Measurements from ENCODE around the gene MS4A2. TPM values are rescaled to one million over a fixed set of nuclear protein-coding genes. Genes with fewer than 3 reads are reported as not detected.
"Not testable (repeated sequence)": the region's sequence is repeated elsewhere in the genome, so short reads cannot be mapped to it uniquely, and the experiment has no call there.

The MS4A2 gene
- 0.32 TPM for total RNA-seq

GRCh38 chr11:60088364-60088763, at the start of gene MS4A2:
TSS of gene MS4A2 (plus strand) at chr11:60088664. CDS start at chr11:60088766, 102 bp downstream.
- ATAC-seq = no peak

DNA sequence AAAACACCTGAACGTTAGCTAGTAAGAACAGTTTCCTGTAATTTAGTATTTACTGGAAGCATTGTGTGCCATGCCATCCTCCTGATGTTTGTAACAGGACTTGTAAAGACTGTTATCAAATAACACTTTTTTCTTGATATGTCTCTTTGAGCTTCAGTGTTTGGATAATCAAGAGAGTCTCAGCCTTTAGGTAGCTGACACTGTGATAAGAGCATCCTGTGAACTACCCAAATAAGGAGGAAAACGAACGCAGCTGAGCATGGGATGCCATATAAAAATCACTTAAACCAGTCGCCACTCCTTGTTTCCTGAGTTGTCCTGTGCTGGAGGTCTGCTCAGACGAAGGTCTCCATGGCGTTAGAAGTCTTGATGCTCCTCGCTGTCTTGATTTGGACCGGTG, 48.4 kb upstream of the MS4A2 start, which contains the start of gene OOSP2:
OOSP2 (plus strand) TSS at position 301 of the 400 bp plus-strand sequence; CDS start at position 352, 51 bp downstream.
- ATAC-seq = no peak

- ATAC-seq = not testable (repeated sequence)
These were observed 38.0 kb upstream of the MS4A2 start for GRCh38 chr11:60050422-60050821.

- ATAC-seq = not testable (repeated sequence)
These were observed 37.6 kb upstream of the MS4A2 start for GRCh38 chr11:60050839-60051238.

DNA sequence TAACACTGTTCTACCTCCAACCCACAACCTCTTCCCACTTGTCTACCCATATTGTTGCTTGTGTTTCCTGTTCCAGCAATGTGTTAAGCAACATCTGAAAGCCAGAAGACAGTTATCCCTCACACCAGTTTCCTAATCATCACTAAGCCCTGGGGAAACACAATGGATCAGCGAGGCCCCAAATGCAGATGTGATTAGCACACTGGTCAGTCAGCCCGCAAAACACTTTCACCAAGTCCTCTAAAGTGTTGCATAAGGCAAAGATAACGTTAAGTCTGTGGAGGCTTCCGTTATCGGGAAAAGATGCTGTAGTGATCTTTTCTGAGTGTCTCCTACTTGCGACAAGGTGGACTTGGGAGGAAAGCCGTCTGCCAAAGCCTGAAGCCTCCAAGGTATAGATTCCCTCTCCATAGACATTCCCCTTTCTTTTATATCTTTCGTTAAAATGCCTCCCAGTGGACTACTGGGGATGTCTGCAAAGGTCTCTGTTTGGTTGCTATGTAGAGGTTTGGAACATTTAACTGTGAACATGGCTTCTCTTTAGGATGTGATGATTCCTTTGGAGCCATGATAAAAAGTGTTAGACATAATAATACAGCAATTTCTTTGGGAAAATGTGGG, 32.0 kb upstream of the MS4A2 start, which contains the start of gene MS4A3:
MS4A3 (plus strand) TSS at position 317 of the 621 bp plus-strand sequence. CDS start 4,496 bp downstream, outside the sequence.
- no peak for ATAC-seq

- ATAC-seq = no peak
These were observed 29.4 kb upstream of the MS4A2 start for GRCh38 chr11:60059052-60059451.

DNA sequence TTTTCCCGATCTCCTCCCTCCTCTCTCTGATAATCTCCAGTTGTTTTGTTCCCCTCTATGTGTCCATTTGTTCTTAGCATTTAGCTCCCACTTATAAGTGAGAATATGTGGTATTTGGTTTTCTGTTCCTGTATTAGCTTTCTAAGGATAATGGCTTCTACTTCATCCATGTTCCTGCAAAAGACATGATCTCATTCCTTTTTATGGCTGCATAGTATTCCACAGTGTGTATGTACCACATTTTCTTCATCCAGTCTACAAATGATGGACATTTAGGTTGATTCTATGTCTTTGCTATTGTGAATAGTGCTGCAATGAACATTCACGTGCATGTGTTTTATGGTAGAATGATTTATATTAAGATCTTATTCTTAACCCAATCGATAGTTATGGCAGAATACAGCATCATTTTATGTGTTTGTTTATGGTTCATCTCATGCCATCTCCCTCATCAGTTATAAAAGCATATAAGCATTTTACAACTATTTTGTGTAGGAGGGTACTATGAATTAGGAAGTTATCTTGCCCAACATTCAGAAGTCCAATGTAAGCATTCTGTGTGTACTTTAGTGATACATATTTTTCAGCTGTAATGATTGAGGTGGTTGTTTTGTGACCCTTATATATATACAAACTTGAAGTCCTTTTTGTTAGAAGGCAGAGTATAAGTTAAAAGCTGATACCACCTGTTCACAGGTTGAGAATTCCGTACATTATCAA, 28.8 kb upstream of the MS4A2 start:
- no peak for ATAC-seq

- ATAC-seq = no peak
These were observed 24.4 kb upstream of the MS4A2 start for GRCh38 chr11:60064111-60064510.

DNA sequence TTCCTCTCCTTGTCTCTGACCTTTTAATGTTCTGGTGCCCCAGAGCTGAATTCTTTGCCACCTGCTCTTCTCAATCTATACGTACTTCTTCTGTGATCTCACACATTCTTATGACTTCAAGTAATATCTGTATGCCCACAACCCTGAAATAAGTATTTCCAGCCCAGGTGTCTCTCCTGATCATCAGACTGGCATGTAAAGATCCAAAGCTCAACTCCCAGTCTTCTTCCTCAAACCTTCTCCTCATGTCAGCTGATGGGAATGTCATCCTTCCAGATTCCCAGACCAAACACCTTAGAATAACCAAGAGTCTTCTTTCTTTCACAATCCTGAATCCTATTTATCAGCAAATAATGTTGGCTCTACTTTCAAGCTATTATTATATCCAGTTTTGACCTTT, 22.7 kb upstream of the MS4A2 start:
- ATAC-seq = no peak

DNA sequence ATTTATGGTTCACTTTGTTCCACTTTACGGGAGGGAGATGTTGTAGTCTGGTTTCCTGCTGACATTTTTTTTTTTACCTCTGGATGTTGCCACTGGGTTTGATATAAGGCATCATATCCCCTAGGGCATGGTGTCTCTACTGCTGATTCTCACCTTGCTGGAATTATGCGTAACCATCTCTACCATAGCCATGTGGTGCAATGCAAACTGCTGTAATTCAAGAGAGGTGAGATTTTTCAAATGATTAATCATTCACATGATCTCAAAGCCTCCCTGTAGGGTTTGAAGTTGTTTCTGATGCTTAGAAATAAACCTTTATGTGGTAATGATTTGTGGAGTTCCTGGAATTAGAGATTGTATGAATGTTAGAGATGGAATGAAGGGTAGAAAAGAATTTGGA, 19.0 kb upstream of the MS4A2 start:
- ATAC-seq = no peak

DNA sequence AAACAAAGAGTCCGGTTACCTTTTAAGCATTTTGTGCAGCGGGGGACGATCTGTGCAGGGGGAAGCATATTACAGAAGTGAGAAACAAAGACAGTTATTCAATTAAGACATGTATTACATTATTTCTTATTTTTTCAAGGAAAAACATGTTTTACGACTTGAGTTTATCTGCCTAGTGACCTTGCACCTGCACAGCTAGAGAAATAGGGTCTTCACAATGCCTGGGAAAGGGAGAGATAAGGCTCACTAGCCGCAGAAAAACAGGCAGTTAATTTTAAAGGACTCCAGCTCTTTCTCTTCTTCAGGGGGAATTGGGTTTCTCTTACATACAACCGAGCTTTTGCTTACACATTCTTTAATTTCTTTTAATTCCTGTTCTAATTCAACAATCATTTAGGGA, 16.8 kb upstream of the MS4A2 start:
- ATAC-seq = not testable (repeated sequence)

DNA sequence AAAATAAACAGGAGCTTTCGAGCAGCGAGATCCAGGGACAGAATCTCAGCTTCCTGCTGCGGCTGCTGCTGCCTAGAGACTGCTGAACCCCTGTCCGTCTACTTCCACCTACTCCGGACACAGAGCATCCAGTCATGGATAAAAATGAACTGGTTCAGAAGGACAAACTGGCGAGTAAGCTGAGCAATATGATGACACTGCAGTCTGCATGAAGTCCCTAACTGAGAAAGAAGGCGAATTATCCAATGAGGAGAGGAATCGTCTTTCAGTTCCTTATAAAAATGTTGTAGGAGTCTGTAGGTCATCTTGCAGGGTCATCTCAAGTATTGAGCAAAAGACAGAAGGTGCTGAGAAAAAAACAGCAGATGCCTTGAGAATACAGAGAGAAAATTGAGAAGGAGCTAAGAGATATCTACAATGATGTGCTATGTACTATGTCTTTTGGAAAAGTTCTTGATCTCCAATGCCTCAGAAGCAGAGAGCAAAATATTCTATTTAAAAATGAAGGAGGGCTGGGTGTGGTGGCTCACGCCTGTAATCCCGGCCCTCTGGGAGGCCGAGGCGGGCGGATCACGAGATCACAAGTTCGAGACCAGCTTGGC, 11.1 kb upstream of the MS4A2 start:
- no peak for ATAC-seq

DNA sequence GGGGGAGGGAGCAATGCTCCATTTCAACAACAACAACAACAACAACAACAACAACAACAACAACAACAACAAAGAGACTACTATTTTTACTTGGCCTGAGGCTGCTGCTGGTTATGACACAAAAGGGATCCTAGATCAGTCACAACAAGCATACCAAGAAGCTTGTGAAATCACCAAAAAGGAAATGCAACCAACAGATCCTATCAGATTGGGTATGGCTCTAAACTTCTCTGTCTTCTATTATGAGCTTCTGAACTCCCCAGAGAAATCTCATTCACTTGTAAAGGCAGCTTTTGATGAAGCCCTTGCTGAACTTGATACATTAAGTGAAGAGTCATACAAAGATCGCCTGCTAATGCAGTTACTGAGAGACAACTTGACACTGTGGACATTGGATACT, 10.5 kb upstream of the MS4A2 start:
- no peak for ATAC-seq

- no peak for ATAC-seq
These were observed 9.7 kb upstream of the MS4A2 start for GRCh38 chr11:60078745-60079144.

DNA sequence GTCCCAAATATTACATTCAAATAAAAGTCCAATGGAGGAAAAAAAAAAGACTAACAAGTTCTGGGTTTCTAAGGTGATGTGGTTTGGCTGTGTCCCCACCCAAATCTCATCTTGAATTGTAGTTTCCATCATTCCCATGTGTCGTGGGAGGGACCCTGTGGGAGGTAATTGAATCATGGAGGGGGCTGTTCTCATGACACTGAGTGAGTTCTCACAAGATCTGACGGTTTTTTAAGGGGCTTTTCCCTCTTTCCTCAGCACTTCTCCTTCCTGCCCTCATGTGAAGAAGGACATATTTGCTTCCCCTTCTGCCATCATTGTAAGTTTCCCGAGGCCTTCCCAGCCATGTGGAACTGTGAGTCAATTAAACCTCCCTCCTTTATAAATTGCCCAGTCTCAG, 7.9 kb upstream of the MS4A2 start:
- ATAC-seq = no peak

DNA sequence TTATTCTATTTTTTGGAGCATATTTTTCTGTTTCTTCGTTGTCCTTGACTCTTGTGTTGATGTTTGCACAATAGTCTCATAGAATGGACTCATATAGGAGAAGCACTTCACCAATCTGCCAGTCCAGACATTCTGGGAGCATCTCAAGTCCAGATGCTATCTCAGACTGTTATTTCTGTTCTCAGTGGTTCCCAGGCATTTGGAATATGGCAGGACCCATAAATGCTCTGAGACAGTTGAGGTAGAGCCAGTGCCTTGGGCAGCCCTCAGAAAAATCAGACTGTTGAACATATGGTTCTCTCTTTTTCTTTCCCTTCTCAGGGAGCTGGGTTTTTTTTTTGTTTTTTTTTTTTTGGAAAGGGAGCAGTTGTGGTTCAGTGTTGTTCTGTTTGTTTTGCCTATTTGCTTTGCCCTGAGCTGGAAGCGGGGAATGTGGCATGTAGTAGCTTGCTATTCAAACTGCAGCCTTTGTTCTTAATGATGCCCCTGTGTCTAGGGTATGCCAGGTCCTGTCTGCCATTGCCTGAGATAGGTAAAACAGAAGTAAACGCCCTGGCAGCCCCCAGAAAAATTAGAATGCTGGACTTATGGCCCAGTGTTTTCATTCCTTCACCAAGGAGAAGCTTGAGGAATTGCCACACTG, 3.7 kb upstream of the MS4A2 start:
- ATAC-seq = no peak

- no peak for ATAC-seq
These were observed 2.6 kb upstream of the MS4A2 start for GRCh38 chr11:60085909-60086308.

GRCh38 chr11:60087239-60087638, 1.2 kb upstream of the MS4A2 start:
- ATAC-seq = no peak

GRCh38 chr11:60095477-60096120, 7.1 kb downstream of the MS4A2 start:
- no peak for ATAC-seq

GRCh38 chr11:60097189-60097588, 8.7 kb downstream of the MS4A2 start:
- ATAC-seq = no peak

DNA sequence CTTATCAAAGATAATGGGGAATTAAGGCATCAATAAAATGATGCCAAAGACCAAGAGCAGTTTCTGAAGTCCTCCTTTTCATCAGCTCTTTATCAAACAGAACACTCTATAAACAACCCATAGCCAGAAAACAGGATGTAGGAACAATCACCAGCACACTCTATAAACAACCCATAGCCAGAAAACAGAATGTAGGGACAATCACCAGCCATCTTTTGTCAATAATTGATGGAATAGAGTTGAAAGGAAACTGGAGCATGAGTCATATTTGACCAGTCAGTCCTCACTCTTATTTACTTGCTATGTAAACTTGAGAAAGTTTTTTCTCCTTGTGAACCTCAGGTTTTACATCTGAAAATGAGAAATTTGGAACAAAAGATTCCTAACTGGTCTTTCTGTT, 10.0 kb downstream of the MS4A2 start:
- ATAC-seq = no peak

GRCh38 chr11:60100516-60100915, 12.1 kb downstream of the MS4A2 start:
- no peak for ATAC-seq

DNA sequence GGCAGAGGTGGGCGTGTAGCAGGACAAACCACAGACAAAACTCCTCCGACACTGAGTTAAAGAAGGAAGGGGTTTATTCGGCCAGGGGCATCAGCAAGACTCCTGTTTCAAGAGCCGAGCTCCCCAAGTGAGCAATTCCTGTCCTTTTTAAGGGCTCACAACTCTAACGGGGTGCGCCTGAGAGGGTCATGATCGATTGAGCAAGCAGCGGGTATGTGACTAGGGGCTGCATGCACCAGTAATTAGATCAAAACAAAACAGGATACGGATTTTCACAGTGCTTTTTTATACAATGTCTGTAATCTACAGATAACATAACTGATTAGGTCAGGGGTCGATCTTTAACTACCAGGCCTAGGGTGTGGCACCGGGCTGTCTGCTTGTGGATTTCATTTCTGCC, 12.9 kb downstream of the MS4A2 start:
- not testable (repeated sequence) for ATAC-seq
